Trophoblast cell (in vitro differentiated cells and primary cell): ENCODE measurements around the gene RBM47.

Source experiments
- DNase-seq, 2 donors: peaks; one replicate each; pipeline ENCODE4 v3.0.0-alpha.2; 2016
- H2AFZ ChIP-seq: 2 replicates; pipeline ENCODE4 v1.6.1; 2013; ENCODE audit warnings: low read length, moderate library complexity, mild to moderate bottlenecking; ENCODE audit not compliant: insufficient read depth, poor library complexity
- H2AK5ac ChIP-seq: 2 replicates; pipeline ENCODE4 v1.6.1; 2013; ENCODE audit warnings: mild to moderate bottlenecking, low read length
- H2BK120ac ChIP-seq: 2 replicates; pipeline ENCODE4 v1.6.1; 2013; ENCODE audit warnings: low read length, mild to moderate bottlenecking, moderate library complexity; ENCODE audit not compliant: insufficient read depth, poor library complexity
- H2BK12ac ChIP-seq: 2 replicates; pipeline ENCODE4 v1.6.1; 2013; ENCODE audit warnings: mild to moderate bottlenecking, low read length, moderate library complexity
- H2BK5ac ChIP-seq: 2 replicates; pipeline ENCODE4 v1.6.1; 2013; ENCODE audit warnings: low read length, low read depth, moderate library complexity, mild to moderate bottlenecking; ENCODE audit not compliant: poor library complexity
- H3K14ac ChIP-seq: 2 replicates; pipeline ENCODE4 v1.6.1; 2013; ENCODE audit warnings: mild to moderate bottlenecking, low read length
- H3K18ac ChIP-seq: 2 replicates; pipeline ENCODE4 v1.6.1; 2013; ENCODE audit warnings: mild to moderate bottlenecking, low read length
- H3K23ac ChIP-seq: 2 replicates; pipeline ENCODE4 v1.6.1; 2013; ENCODE audit warnings: low read length
- H3K27ac ChIP-seq: 2 replicates; pipeline ENCODE4 v1.5.1; 2013; ENCODE audit warnings: low read depth, mild to moderate bottlenecking, inconsistent platforms, low read length, moderate library complexity
- H3K27me3 ChIP-seq: 2 replicates; pipeline ENCODE4 v1.6.1; 2013; ENCODE audit warnings: inconsistent platforms, mild to moderate bottlenecking, low read length, moderate library complexity; ENCODE audit not compliant: insufficient read depth
- H3K36me3 ChIP-seq, 2 experiments: 1 replicate in 1 of 2; 2 replicates in 1 of 2; pipeline ENCODE4 v1.6.1; 2013; ENCODE audit warnings: low read length in 2 of 2, mild to moderate bottlenecking in 2 of 2, moderate library complexity in 1 of 2; ENCODE audit not compliant: insufficient read depth in 2 of 2, control insufficient read depth in 1 of 2
- H3K4ac ChIP-seq: 2 replicates; pipeline ENCODE4 v1.6.1; 2013; ENCODE audit warnings: low read depth, mild to moderate bottlenecking, low read length, moderate library complexity
- H3K4me1 ChIP-seq, 2 experiments: 1 replicate in 1 of 2; 2 replicates in 1 of 2; pipeline ENCODE4 v1.6.1; 2013; ENCODE audit warnings: low read length in 2 of 2, mild to moderate bottlenecking in 2 of 2, moderate library complexity in 1 of 2; ENCODE audit not compliant: insufficient read depth in 2 of 2, control insufficient read depth in 1 of 2
- H3K4me2 ChIP-seq: 2 replicates; pipeline ENCODE4 v1.6.1; 2013; ENCODE audit warnings: inconsistent platforms, mild to moderate bottlenecking, low read length, moderate library complexity
- H3K4me3 ChIP-seq: 2 replicates; pipeline ENCODE4 v1.5.1; 2013; ENCODE audit warnings: mild to moderate bottlenecking, low read depth, low read length, inconsistent platforms
- H3K79me1 ChIP-seq: one replicate; pipeline ENCODE4 v1.6.1; 2013; ENCODE audit warnings: low read length
- H3K79me2 ChIP-seq: 2 replicates; pipeline ENCODE4 v1.6.1; 2013; ENCODE audit warnings: low read length, mild to moderate bottlenecking; ENCODE audit not compliant: control insufficient read depth, insufficient read depth, poor library complexity
- H3K9ac ChIP-seq: 2 replicates; pipeline ENCODE4 v1.6.1; 2013; ENCODE audit warnings: mild to moderate bottlenecking, low read length
- H3K9me3 ChIP-seq: 2 replicates; pipeline ENCODE4 v1.6.1; 2013; ENCODE audit warnings: low read depth, mild to moderate bottlenecking, control low read depth, inconsistent platforms, low read length; ENCODE audit not compliant: insufficient read depth
- H4K12ac ChIP-seq: 2 replicates; pipeline ENCODE4 v1.6.1; 2013; ENCODE audit warnings: low read depth, mild to moderate bottlenecking, low read length, moderate library complexity
- H4K8ac ChIP-seq: 2 replicates; pipeline ENCODE4 v1.6.1; 2013; ENCODE audit warnings: low read depth, mild to moderate bottlenecking, low read length, moderate library complexity
- H4K91ac ChIP-seq: one replicate; pipeline ENCODE4 v1.6.1; 2013; ENCODE audit warnings: low read depth, mild to moderate bottlenecking, low read length, moderate library complexity
- WGBS: extraction: QIAGEN DNeasy Blood & Tissue Kit; methylation state at CpG from one replicate; pipeline ENCODE4 v1.1.7; 2013; ENCODE audit warnings: missing lambda C conversion rate; ENCODE audit not compliant: insufficient read length, insufficient coverage; ENCODE audit errors: extremely low coverage; 5-methylcytosine and 5-hydroxymethylcytosine counted together

The RBM47 gene

GRCh38 chr4:40606239-40606767, 23.4 kb downstream of the RBM47 start:
- Histone ChIP-seq H3K18ac (peak overlapping the region; percentile 71), H3K4me3 (no peak overlapping the region), H4K8ac (peak overlapping the region; percentile 16), H2BK5ac (no peak overlapping the region), H4K91ac (no peak overlapping the region), H4K12ac (no peak overlapping the region), H3K9ac (no peak overlapping the region), H3K4ac (no peak overlapping the region), H3K27me3 (no peaks in the 10 kb centered on the region), H3K23ac (no peak overlapping the region), H3K14ac (no peak overlapping the region), H3K27ac (peak overlapping the region; percentile 49), H3K4me1 (peaks cover 0 to 3% of the 10 kb centered on the region in 2 experiments), H2BK120ac (no peak overlapping the region), H3K4me2 (no peak overlapping the region), H2AK5ac (no peak overlapping the region), H3K79me2 (peaks cover 2% of the 10 kb centered on the region), H3K79me1 (no peaks in the 10 kb centered on the region), H3K36me3 (no peaks in the 10 kb centered on the region), H2AFZ (no peak overlapping the region), H2BK12ac (no peak overlapping the region), H3K9me3 (no peaks in the 10 kb centered on the region)
- WGBS, result 100% methylated on average over 1 of the region's 6 CpGs
- peak; percentile 27 to 44 for DNase-seq

GRCh38 chr4:40603281-40603680, 26.4 kb downstream of the RBM47 start:
- H3K14ac ChIP-seq, result no peak overlapping the region
- H3K27me3 ChIP-seq, result no peaks in the 10 kb centered on the region
- peaks cover 0 to 3% of the 10 kb centered on the region in 2 experiments for H3K4me1 ChIP-seq
- H3K79me2 ChIP-seq, result peaks cover 3% of the 10 kb centered on the region
- no peak overlapping the region for H4K12ac ChIP-seq
- no peak overlapping the region for H2BK12ac ChIP-seq
- no peak overlapping the region for H4K91ac ChIP-seq
- H2BK120ac ChIP-seq, result no peak overlapping the region
- no peak overlapping the region for H2AK5ac ChIP-seq
- H3K18ac ChIP-seq, result no peak overlapping the region
- H2AFZ ChIP-seq, result no peak overlapping the region
- H3K27ac ChIP-seq, result no peak overlapping the region
- no peak overlapping the region for H3K23ac ChIP-seq
- no peaks in the 10 kb centered on the region for H3K36me3 ChIP-seq
- no peak overlapping the region for H3K4ac ChIP-seq
- no peak overlapping the region for H3K4me3 ChIP-seq
- no peaks in the 10 kb centered on the region for H3K79me1 ChIP-seq
- no peak overlapping the region for H3K4me2 ChIP-seq
- no peak overlapping the region for H3K9ac ChIP-seq
- DNase-seq, result no peak
- no peaks in the 10 kb centered on the region for H3K9me3 ChIP-seq
- no peak overlapping the region for H4K8ac ChIP-seq
- no peak overlapping the region for H2BK5ac ChIP-seq

DNA sequence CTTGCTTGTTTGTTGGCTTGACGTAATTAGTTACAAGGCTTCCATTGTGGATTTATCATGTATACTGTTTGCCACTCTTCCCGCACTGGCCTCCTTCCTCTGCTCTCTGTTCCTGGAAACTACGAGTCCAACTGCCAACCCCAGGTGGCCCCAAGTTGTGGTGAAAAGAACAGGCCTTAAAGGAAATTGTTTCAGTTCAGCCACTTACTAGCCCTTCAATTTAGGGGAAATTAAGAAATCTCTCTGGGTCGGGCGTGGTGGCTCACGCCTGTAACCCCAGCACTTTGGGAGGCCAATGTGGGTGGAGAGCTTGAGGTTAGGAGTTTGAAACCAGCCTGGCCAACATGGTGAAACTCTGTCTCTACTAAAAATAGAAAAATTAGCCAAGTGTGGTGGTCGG, 28.0 kb downstream of the RBM47 start:
- H2BK5ac ChIP-seq, result no peak overlapping the region
- WGBS, result no CpG with 5 or more reads among the region's 7 CpGs
- no peaks in the 10 kb centered on the region for H3K79me1 ChIP-seq
- H3K9ac ChIP-seq, result no peak overlapping the region
- H3K79me2 ChIP-seq, result peaks cover 3% of the 10 kb centered on the region
- H2AFZ ChIP-seq, result no peak overlapping the region
- no peak overlapping the region for H2AK5ac ChIP-seq
- peaks cover 0 to 3% of the 10 kb centered on the region in 2 experiments for H3K4me1 ChIP-seq
- no peak overlapping the region for H3K14ac ChIP-seq
- no peak overlapping the region for H2BK12ac ChIP-seq
- H3K4me2 ChIP-seq, result no peak overlapping the region
- no peak overlapping the region for H3K4ac ChIP-seq
- no peak overlapping the region for H3K4me3 ChIP-seq
- no peak overlapping the region for H4K91ac ChIP-seq
- no peak overlapping the region for H4K12ac ChIP-seq
- no peak for DNase-seq
- no peak overlapping the region for H4K8ac ChIP-seq
- H2BK120ac ChIP-seq, result no peak overlapping the region
- H3K9me3 ChIP-seq, result no peaks in the 10 kb centered on the region
- H3K27me3 ChIP-seq, result no peaks in the 10 kb centered on the region
- H3K27ac ChIP-seq, result no peak overlapping the region
- H3K36me3 ChIP-seq, result no peaks in the 10 kb centered on the region
- no peak overlapping the region for H3K23ac ChIP-seq
- no peak overlapping the region for H3K18ac ChIP-seq

DNA sequence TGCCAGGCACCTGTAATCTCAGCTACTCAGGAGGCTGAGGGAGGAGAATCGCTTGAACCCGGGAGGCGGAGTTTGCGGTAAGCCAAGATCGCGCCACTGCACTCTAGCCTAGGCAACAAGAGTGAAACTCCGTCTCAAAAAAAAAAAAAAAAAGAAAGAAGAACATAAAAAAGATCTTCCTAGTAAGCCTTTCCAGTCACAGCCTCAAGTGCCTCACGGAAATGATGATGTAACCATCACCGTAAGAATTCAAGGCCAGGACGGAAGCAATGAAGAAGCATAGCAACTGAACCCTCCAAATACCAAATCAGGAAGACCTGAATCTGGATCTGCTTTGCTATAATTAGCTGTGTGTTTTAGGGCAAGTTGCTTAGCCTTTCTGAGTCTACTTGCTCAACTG, 28.8 kb downstream of the RBM47 start:
- Histone ChIP-seq H3K9ac (no peak overlapping the region), H3K18ac (no peak overlapping the region), H2BK120ac (no peak overlapping the region), H3K14ac (no peak overlapping the region), H3K9me3 (no peaks in the 10 kb centered on the region), H4K8ac (no peak overlapping the region), H3K79me2 (peaks cover 2% of the 10 kb centered on the region), H4K12ac (no peak overlapping the region), H3K27me3 (no peaks in the 10 kb centered on the region), H4K91ac (no peak overlapping the region), H2BK12ac (no peak overlapping the region), H2AK5ac (no peak overlapping the region), H3K27ac (no peak overlapping the region), H2AFZ (no peak overlapping the region), H3K4me2 (no peak overlapping the region), H3K4me1 (no peaks in the 10 kb centered on the region), H3K23ac (no peak overlapping the region), H3K36me3 (no peaks in the 10 kb centered on the region), H3K4me3 (no peak overlapping the region), H2BK5ac (no peak overlapping the region), H3K79me1 (no peaks in the 10 kb centered on the region), H3K4ac (no peak overlapping the region)
- no CpG with 5 or more reads among the region's 10 CpGs for WGBS
- DNase-seq, result peak in 1 of 2 donors; percentile 60
